Hindlimb muscle (tissue), 1 donor: Measurements from ENCODE around the gene EVI5L. TPM values are rescaled to one million over a fixed set of nuclear protein-coding genes. Genes with fewer than 3 reads are reported as not detected.
"Not testable (repeated sequence)": the region's sequence is repeated elsewhere in the genome, so short reads cannot be mapped to it uniquely, and the experiment has no call there.

Experiments
- DNase-seq: peaks from one replicate; pipeline ENCODE4 v3.0.0-alpha.2; 2013
- polyA plus RNA-seq: library from polyadenylated mRNA; unstranded; fragments of 120-200 nt; gene quantifications from one replicate; pipeline ENCODE4 v1.2.1, GENCODE V29; 2013; ENCODE audit not compliant: insufficient read length

The EVI5L gene
- polyA plus RNA-seq, 1 donor = 17.6 TPM

DNA sequence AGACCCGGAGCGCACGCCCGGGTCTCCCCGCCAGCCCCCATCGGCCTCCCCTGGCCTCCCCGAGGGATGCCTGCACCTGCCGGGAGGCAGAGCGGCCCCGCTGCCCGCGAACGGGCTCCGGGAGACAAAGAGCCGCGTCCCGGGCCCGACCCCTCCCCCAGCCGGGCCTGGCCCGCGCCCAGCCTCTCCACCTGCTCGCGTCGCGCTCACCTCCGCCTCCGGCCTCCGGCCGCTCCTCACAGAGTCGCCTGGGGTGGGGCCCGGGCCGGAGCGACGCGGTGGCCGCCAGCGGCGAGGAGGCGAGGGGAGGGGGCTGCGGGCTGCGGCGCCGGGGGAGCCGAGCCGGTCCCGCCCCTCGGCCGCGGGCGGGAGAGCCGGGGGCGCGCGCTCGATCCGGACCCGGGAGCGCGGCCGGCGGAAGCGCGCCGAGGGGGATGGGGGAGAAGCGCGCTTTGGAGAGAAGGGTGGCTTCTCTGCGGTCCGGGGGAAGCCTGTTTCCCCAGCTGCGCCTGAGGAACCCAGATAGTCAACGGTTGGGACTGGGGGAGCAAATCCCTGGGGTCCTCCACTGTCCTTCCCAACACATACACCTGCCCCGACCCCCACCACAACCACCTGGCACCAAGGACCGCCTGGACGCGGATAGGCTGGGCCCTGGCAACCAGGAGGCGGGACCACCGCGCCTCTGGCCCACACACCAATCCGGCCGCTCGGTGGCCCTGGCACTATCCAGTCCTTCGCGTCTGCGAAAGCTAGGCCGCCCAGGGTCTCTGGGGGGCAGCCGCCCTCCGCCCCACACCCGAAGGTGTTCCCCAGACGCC, 44.3 kb downstream of the EVI5L start, which contains the start of gene PRR36:
Gene PRR36, minus strand, starts transcription at position 315 of the 821 bp plus-strand sequence. CDS start 701 bp downstream, outside the sequence.
- no peak for DNase-seq

DNA sequence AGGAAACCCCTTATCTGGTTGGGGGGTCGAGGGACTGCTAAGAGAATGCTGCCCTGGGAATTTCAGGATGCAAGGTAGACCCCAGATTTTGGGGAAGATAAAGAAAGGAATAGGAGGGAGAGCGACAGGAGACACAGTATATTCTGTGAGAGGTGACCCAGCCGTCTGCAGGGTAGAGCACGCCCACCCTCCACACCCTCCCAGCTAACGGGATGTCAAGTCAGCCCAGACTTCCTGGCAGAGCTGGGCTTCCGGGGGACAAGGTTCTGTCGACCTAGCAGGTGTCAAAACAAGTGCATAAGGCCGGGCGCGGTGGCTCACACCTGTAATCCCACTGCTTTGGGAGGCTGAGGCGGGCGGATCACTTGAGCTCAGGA, 44.9 kb downstream of the EVI5L start:
- no peak for DNase-seq

DNA sequence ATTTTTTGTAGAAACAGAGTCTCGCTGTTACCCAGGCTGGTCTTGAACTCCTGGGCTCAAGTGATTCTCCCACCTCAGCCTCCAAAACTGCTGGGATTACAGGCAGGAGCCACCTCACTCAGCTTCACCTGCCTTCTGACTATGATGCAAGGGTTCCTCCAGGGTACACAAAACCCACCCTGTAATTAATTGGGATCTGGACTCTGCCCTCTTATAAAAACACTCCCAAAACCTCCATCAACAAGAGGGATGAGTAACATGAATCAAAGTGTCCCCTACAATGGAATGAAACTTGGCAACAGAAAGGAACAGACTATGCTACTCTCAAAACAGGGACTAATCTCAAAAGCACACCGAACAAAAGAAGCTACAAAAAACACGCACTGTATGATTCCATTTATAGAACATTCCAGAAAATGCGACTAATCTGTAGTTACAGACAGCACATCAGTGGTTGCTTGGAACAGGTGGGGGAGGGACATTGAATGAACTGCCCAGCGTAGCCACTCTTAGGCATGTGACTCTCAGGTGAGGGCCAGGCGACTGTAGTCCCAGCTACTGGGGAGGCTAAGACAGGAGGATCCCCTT, 47.3 kb downstream of the EVI5L start:
- no peak for DNase-seq

DNA sequence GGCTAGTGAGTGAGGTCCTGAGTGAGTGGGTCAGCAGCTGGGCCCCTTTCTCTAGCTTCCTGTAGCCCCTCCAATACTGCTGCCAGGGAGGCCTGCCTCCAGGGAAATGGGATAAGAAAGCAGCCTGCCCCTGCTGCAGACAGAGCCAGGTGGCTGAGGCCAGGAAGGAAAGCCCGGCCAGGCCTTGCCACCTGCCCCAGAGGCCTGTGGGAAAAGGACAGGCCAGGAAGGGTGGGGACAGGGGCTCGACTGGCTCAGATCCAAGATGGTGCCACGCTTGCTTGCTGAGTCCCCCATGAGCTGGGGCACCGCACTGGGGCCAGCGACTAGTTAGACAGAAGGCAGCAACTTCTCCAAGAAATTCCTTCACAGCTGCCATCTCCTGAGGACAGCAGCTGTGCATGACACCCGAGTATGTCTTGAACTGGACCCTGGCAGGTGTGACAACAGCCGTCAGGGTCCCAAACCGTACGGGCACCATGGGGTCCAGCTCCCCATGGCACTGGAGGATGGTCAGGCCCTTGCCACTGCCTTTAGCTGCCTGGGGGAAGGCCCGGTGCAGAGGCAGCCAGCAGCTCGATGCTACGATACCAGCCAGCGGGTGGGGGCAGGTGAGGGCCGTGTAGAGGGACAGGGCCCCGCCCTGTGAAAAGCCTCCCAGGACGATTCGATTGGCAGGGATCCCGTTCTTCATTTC, 49.2 kb downstream of the EVI5L start:
- no peak for DNase-seq

DNA sequence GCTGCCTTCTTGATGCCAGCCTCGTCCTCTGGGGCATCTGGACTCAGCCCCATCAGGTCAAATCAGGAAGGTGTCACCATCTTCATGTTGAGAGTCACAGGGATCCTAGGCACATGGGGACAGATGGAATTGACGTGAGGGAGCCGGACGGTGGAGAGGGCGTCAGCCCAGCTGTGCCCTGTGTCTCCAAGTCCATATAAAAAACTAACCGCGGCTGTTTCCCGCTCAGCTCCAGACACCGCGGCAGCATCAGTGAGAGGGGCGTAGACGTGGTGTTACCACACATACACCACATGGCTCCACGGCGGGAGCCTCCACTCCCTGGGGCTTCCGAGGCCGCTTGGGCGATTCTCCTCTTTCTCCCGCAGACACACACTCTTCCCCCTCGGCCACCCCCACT, 49.8 kb downstream of the EVI5L start:
- no peak for DNase-seq

DNA sequence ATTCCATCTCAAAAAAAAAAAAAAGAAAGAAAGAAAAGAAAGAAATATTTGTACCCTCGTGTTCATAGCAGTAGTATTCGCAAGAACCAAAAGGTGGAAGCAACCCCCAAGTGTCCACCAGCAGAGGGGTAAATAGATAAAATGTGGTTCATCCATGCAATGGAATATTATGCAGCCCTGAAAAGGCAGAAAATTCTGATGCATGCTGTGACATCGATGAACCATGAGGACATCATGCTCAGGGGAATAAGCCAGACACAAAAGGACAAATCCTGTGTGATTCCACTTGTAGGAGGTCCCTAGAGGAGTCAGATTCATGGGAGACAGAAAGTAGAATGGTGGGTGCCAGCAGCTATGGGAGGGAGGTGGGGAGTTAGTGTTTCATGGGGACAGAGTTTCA, 51.9 kb downstream of the EVI5L start:
- no peak for DNase-seq

DNA sequence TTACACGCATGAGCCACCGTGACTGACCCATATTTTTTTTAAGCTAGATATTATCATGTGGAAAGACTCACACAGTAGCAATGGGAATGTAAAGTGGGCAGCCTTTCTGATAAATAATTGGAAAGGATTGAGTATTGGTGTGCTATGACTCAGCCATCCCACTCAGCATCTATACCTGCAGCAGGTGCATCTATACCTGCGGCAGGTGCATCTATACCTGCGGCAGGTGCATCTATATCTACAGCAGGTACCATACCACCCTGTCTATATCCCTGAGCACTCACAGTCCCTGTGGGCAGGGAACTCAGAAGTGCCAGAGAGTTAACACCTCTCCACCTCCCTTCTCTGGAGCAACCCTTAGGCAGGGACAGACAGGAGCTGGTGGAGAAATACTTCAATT, 53.1 kb downstream of the EVI5L start:
- DNase-seq = no peak

DNA sequence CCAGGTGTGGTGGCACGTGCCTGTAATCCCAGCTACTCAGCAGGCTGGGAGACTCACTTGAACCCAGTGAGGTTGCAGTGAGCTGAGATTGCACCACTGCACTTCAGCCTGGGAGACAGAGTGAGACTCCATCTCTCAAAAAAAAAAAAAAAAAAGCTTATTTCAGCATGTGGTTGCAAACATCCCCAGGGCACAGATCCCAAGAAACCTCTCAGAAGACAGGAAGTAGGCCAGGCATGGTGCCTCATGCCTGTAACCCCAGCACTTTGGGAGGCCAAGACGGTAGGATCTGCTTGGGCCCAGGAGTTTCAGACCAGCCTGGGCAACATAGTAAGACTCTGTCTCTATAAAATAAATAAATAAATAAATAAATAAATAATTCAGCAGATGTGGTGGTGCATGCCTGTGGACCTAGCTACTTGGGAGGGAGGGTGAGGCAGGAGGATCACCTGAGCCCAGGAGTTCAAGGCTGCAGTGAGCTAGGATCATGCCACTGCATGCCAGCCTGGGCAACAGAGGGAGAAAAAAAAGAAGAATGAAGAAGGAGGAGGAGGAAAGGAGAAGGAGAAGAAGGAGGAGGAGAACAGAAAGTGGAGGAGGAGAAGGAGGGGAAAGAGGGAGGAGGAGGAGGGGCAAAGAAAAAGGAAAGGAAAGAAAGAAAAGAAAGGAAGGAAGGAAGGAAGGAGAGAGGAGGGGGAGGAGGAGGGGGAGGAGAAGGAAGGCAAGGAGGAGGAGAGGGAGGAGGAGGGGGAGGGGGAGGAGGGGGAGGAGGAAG, 54.0 kb downstream of the EVI5L start:
- DNase-seq = no peak

DNA sequence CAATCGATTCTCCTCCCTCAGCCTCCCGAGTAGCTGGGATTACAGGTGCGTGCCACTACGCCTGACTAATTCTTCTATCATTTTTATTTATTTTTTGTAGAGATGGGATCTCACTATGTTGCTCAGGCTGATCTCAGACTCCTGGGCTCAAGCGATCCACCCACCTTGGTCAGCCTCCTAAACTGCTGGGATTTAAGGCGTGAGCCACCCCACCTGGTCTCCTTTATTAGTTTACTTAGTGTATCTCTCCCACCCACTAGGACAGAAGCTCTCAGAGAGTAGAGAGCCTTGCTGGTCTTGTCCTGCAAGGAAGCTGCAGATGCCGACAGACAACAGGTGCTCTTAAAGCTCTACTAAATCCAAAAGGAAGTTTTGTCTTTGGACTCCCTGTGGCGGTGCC, 55.8 kb downstream of the EVI5L start:
- no peak for DNase-seq

DNA sequence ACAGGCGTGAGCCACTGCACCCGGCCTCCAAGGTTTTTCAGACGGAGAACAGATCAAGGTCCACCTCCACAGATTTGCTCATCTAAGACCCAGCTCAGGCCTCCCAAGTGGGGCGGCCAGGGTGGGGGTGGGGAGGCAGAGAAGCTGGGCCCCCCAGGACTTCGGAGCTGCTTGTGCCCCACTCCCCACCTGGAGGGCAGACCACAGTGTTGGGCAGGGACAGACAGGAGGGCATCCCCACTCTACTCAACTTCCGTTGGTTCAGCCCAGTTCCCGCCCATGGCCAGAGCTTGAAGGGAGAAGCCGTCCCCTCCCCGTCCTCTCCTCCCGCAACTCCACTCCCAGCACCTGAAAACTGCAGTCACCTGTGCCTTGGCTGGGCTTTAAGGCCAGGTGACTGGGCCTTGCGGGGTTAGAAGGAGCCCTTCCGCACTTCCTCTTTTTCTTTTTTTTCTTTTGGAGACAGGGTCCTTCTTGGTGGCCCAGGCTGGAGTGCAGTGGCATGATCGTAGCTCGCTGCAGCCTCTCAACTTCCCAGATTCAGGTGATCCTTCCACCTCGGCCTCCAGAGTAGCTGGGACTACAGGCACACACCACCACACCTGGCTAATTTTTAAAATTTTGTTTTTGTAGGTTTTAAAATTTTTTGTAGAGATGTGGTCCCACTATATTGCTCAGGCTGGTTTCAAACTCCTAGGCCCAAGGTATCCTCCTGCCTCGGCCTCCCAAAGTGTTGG, 57.6 kb downstream of the EVI5L start:
- no peak for DNase-seq

DNA sequence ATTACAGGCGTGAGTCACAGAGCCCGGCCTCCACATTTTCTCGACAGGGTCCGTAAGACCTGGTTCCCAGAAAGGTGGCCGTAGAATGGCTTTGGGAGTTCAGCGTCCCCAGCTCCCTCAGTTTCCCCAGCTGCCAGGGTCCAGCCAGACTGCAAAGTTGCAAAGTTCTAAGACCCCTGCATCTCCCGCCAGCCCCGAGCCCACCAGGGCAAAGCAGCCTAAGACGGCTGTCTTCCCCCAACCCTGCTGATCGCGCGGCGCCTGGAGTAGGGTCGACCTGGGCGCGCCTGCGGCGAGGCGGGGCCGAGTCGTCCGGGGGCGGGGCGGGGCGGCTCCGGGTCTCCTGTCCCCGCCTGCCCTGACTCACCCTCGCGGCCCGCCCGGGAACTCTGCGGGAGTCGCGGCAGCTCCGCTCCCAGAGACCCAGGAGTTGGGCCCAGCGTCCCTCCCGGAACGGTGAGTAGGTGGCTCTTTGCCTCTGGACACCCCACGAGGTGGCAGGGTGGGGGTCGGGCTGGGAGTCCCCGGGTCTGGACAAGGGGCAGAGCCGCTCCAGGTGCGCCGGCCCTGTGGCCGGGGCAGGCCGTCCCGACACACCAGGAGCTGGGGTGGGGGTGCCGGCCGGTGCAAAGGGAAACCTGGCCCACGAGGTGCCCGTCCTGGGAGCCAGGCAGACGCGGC, 58.3 kb downstream of the EVI5L start, which contains the start of gene LRRC8E:
Gene LRRC8E, plus strand, starts transcription at position 366 of the 681 bp plus-strand sequence. CDS start 7,094 bp downstream, outside the sequence.
- DNase-seq = no peak

DNA sequence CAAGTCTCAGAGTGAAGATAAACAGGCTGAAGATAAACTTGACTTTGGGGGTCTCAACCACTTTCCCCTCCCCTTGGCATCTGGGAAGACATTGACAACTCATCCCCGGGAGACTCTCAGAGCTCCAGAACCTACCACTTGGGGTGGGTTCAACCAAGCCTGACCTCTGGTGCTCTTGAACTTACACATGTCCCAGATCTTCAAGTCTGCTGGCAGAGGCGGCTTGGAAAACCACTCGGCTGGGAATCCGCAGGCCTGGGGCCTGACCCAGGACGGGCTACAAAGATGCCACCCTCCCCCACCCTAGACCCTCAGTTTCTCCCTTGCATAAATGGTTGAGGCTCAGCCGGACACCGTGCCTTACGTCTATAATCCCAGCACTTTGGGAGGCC, 58.8 kb downstream of the EVI5L start:
- DNase-seq = no peak

DNA sequence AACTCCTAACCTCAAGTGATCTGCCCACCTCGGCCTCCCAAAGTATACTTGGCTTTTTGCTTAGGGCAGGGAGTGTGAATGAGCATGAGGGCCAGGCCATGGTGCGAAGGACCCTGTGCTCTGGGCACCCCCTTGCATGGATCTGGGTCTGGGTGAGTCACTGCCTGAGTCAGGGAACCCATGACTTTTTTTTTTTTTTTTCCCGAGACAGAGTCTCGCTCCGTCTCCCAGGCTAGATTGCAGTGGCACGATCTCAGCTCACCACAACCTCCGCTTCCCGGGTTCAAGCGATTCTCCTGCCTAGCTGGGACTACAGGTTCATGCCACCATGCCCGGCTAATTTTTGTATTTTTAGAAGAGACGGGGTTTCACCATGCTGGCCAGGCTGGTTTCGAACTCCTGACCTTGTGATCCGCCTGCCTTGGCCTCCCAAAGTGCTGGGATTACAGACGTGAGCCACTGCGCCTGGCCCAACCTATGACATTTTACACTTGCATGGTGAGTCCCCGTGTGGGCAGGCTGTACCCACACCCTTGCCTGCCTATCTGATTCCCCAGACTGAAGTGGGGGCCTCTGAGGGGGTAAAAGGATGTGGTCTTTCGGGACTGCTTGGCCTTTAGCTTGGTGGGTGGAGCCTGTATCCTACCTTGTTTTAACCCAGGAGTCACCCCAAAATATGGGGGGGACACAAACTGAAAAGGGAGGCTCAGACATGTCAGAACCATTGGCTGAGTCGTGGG, 63.5 kb downstream of the EVI5L start:
- DNase-seq = not testable (repeated sequence)

DNA sequence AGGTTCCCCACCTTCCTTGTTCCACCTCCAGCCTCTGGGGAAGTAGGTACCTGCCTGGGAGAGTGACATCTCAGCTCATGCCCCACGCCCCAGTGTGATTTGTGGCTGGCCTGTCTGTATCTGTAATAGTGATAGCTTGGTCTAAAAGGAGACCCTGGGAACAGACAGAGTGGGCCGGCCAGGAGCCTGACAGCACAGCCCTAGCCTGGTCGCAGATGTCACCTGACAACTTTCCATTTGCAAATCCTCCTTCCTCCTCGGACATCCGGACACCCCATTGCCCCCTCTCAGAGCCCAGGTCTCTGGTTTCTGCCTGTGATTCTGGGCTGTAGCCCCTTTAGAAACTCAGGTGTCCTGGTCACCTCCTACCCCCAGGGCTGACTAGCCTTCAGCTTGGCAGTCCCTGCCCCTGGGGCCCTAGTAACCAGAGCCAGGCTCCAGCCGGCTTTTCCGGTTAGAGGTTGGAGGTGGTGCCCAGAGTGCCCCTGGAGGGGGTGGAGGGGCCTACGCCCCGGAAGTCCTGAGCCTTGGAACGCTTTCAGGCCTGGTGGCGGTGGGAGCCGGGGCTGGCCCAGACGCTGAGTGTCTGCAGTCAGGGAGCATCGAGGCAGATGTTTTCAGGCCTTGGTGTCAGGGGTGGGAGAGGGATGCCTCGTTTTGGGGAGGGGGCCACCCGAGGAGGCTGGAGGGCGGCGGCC, 64.7 kb downstream of the EVI5L start:
- no peak for DNase-seq

DNA sequence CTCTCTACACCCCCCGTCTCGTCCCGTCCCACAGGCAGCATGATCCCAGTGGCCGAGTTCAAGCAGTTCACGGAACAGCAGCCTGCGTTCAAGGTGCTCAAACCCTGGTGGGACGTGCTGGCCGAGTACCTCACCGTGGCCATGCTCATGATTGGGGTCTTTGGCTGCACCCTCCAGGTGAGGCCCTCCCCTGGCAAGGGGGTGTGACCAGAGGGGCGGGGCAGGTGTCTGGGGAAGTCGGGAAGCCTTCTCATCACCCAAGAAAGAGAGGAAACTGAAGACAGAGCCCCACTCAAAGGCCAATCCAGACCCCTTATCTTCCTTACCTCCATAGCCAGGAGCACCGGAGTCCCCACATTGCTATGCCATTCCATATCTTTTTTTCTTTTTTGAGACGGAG, 65.5 kb downstream of the EVI5L start:
- no peak for DNase-seq

DNA sequence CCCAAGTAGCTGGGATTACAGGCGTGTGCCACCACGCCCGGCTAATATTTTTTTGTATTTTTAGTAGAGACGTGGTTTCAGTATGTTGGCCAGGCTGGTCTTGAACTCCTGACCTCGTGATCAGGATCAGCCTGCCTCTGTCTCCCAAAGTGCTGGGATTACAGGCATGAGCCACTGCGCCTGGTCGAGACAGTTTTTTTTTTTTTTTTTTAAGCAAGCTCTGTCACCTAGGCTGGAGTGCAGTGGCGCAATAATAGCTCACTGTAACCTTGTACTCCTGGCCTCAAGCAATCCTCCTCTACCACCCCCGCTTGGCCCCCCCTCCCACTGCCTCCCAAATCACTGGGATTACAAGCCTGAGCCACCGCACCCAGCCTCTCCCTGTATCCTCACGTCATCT, 67.3 kb downstream of the EVI5L start:
- no peak for DNase-seq

DNA sequence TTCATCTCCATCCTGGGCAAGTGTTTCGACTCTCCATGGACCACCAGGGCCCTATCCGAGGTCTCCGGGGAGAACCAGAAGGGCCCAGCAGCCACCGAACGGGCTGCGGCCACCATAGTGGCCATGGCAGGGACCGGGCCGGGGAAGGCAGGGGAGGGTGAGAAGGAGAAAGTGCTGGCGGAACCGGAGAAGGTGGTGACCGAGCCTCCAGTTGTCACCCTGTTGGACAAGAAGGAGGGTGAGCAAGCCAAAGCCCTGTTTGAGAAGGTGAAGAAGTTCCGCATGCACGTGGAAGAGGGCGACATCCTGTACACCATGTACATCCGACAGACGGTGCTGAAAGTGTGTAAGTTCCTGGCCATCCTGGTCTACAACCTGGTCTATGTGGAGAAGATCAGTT, 68.9 kb downstream of the EVI5L start:
- no peak for DNase-seq

DNA sequence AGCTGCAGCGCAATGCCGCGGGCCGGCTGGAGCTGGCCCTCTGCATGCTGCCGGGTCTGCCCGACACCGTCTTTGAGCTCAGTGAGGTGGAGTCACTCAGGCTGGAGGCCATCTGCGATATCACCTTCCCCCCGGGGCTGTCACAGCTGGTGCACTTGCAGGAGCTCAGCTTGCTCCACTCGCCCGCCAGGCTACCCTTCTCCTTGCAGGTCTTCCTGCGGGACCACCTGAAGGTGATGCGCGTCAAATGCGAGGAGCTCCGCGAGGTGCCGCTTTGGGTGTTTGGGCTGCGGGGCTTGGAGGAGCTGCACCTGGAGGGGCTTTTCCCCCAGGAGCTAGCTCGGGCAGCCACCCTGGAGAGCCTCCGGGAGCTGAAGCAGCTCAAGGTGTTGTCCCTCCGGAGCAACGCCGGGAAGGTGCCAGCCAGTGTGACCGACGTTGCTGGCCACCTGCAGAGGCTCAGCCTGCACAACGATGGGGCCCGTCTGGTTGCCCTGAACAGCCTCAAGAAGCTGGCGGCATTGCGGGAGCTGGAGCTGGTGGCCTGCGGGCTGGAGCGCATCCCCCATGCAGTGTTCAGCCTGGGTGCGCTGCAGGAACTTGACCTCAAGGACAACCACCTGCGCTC, 69.8 kb downstream of the EVI5L start:
- DNase-seq = no peak

DNA sequence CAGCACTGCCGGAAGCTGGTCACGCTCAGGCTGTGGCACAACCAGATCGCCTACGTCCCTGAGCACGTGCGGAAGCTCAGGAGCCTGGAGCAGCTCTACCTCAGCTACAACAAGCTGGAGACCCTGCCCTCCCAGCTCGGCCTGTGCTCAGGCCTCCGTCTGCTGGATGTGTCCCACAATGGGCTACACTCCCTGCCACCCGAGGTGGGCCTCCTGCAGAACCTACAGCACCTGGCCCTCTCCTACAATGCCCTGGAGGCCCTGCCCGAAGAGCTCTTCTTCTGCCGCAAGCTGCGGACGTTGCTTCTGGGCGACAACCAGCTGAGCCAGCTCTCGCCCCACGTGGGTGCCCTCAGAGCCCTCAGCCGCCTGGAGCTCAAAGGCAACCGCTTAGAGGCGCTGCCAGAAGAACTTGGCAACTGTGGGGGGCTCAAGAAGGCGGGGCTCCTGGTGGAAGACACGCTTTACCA, 70.4 kb downstream of the EVI5L start:
- no peak for DNase-seq
